Measurements from ENCODE around the gene UTP14A.

UTP14A gene

GRCh38 chrX:129945131-129945530 lies 39.2 kb downstream of the UTP14A start:
- DNase-seq (ENCODE audit: low read depth in 2 of 2) = no peak

- DNase-seq (ENCODE audit: low read depth in 2 of 2) = no peak
These were observed 47.3 kb downstream of the UTP14A start for GRCh38 chrX:129953334-129953648.

- no peak for DNase-seq (ENCODE audit: low read depth in 2 of 2)
These were observed 47.9 kb downstream of the UTP14A start for GRCh38 chrX:129953881-129954280.

GRCh38 chrX:129954804-129955203 lies 48.8 kb downstream of the UTP14A start:
- DNase-seq (ENCODE audit: low read depth in 2 of 2) = no peak

- no peak for DNase-seq (ENCODE audit: low read depth in 2 of 2)
These were observed 49.7 kb downstream of the UTP14A start for GRCh38 chrX:129955682-129956081.

DNA sequence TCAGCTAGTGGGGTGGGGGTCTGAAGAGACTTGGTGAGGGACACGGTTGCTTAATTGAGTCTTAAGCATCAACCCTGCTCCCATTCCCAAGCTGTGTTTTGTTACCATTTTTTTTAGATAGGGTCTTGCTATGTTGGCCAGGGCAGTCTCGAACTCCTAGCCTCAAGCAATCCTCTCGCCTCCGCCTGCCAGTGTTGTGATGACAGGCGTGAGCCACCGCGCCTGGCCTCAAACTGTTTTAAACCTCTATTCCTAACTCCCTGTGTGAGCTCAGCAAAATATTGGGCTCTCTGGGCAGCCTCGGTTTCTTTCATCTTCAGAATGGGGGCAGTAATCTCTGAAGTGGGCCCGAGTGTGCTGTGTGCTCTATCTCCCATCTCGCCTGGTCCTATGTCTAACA lies 50.2 kb downstream of the UTP14A start:
- DNase-seq (ENCODE audit: low read depth in 2 of 2) = no peak

- DNase-seq (ENCODE audit: low read depth in 2 of 2) = no peak
These were observed 50.8 kb downstream of the UTP14A start for GRCh38 chrX:129956765-129957164.

GRCh38 chrX:129957241-129958082 lies 51.5 kb downstream of the UTP14A start:
- peak; percentile 41 to 45 for DNase-seq (ENCODE audit: low read depth in 2 of 2)

- no peak for DNase-seq (ENCODE audit: low read depth in 2 of 2)
These were observed 52.1 kb downstream of the UTP14A start for GRCh38 chrX:129958083-129958465.

- no peak for DNase-seq (ENCODE audit: low read depth in 2 of 2)
These were observed 53.0 kb downstream of the UTP14A start for GRCh38 chrX:129958814-129959492.

DNA sequence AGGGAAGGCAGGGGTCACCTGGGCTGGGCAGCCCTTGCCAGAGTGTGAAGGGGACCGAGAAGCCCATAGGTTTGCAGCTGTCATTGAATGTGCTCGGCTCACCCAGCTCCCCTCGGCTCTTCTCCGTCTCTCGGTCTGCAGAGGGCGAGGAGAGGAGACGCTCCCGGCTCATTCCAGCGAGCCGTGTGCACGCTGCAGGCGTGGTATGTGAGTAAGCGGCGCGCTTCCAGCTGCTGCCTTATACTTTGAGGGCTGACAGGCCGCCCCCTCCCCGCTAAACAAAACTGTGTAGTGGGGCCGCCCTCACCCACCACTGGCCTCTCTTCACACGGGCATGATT lies 53.5 kb downstream of the UTP14A start:
- no peak for DNase-seq (ENCODE audit: low read depth in 2 of 2)

DNA sequence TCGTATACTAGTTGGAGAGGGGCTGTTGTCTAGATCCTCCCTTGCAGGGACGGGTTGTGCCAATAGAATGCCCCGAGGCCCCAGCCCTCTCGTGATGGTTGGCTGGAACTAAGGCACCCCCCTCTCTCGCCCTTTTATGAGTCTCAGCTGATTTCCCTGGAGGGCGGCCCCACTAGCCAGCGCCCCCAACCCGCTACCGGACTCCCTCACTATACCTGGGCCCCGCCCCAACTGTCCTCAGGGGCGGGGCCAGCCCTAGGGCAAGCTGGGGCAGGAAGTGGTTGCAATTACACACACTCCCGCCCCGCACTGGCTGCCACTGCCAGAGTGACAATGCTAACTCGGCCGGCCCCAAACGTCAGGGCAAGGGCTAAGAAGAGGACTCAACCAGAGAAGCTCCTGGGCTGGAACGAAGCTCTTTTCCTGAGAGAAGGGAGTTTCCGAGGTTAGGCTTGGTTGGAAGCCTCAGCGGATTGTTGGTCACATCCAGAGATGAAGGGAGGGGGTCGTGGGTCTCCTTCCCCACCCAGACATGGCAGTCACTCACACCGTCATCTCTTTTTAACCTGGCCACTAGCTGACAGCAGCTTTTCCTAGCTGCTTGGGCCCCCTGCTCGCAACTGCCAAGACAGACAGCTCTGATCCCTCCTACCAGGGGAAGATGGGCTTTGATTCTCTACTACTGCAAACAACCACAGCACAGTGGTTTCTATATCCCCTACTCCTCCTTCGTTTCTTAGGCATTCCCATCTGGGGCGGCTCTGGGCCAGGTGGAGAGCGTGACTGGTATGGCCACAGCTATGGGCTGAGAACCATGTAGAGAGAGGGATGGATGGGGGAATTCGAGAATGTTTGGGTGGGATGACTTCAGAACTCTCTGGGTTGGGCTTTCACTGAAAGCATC lies 55.5 kb downstream of the UTP14A start:
- DNase-seq (ENCODE audit: low read depth in 2 of 2) = peak; percentile 53 to 58

GRCh38 chrX:129963729-129964128 lies 57.8 kb downstream of the UTP14A start:
- no peak for DNase-seq (ENCODE audit: low read depth in 2 of 2)

- DNase-seq (ENCODE audit: low read depth in 2 of 2) = no peak
These were observed 59.2 kb downstream of the UTP14A start for GRCh38 chrX:129965166-129965565.

- DNase-seq (ENCODE audit: low read depth in 2 of 2) = no peak
These were observed 63.0 kb downstream of the UTP14A start for GRCh38 chrX:129968968-129969367.

GRCh38 chrX:129976441-129976840 lies 70.5 kb downstream of the UTP14A start:
- no peak for DNase-seq (ENCODE audit: low read depth in 2 of 2)

Measured in stimulated activated CD8-positive, alpha-beta memory T cell treated with anti-CD3 and anti-CD28 coated beads, Interleukin-15, amount 100 ng/mL, for 48 hours (primary cell).